A549 (cell line): ENCODE results near the gene F13B. TPM values are rescaled to one million over a fixed set of nuclear protein-coding genes. Genes with fewer than 3 reads are reported as not detected.
"Not testable (repeated sequence)": the region's sequence is repeated elsewhere in the genome, so short reads cannot be mapped to it uniquely, and the experiment has no call there.

Experiments used
- ATAC-seq, 2 experiments: fragments of 200-7000 bp in 1 of 2; fragments of >200 bp in 1 of 2; cut with Nextera tagmentation in 1 of 2; cut with Tn5 transposase in 1 of 2; 3 replicates each; pipeline versions ENCODE4 v1.8.0 to v1.9.1; 2018 to 2020; ENCODE audit warnings: mild to moderate bottlenecking in 1 of 2, moderate library complexity in 1 of 2
- CTCF ChIA-PET: fragments of 300-600 bp; sonication (Branson Sonifier 250); formaldehyde crosslinking; extraction: SDS; loops from one replicate; lab custom pipeline; 2021; ENCODE audit warnings: antibody characterized with exemption, inconsistent platforms; lab: Yijun Ruan, JAX
- POLR2A ChIA-PET: fragments of 350-600 bp; formaldehyde crosslinking; extraction: SDS; loops from one replicate; lab custom pipeline; 2021; ENCODE audit warnings: antibody characterized with exemption, inconsistent platforms; lab: Yijun Ruan, JAX
- DNase-seq, 2 experiments: peaks; one replicate each; pipeline versions ENCODE4 v3.0.0 to v3.0.0-alpha.2; 2011 to 2016; ENCODE audit warnings: low read depth in 1 of 2, low spot score in 1 of 2
- FAIRE-seq: peaks from 2 replicates; lab custom pipeline; 2011; peaks lifted over from hg19 to GRCh38; lab: Jason Lieb, UNC
- H3K27ac ChIP-seq, 2 experiments: fragments of >200 bp; sonication (Bioruptor Twin); formaldehyde crosslinking; 3 replicates each; pipeline ENCODE4 v1.5.1; 2016 to 2017
- H3K4me1 ChIP-seq: fragments of >200 bp; sonication (Bioruptor Twin); formaldehyde crosslinking; 3 replicates; pipeline ENCODE4 v1.6.1; 2016
- H3K4me2 ChIP-seq: fragments of >200 bp; sonication (Bioruptor Twin); formaldehyde crosslinking; 3 replicates; pipeline ENCODE4 v1.6.1; 2016
- H3K4me3 ChIP-seq: fragments of >200 bp; sonication (Bioruptor Twin); formaldehyde crosslinking; 3 replicates; pipeline ENCODE4 v1.5.1; 2016
- H3K9me3 ChIP-seq: fragments of >200 bp; sonication (Bioruptor Twin); formaldehyde crosslinking; 3 replicates; pipeline ENCODE4 v1.6.1; 2016
- BCL3 ChIP-seq: fragments of >200 bp; sonication (Bioruptor Twin); formaldehyde crosslinking; IDR thresholded peaks from 3 replicates; pipeline ENCODE4 v1.6.1; 2016
- BHLHE40 ChIP-seq: IDR thresholded peaks from 2 replicates; pipeline ENCODE4 v1.6.1; 2012; ENCODE audit warnings: low read depth, low read length, inconsistent platforms
- CTCF ChIP-seq: fragments of >200 bp; sonication (Bioruptor Twin); formaldehyde crosslinking; IDR thresholded peaks from 3 replicates; pipeline ENCODE4 v1.5.1; 2016
- EHMT2 ChIP-seq: fragments of 200-600 bp; sonication (generic); IDR thresholded peaks from 2 replicates; pipeline ENCODE4 v1.6.1; 2016; ENCODE audit warnings: antibody characterized with exemption, low read depth, mild to moderate bottlenecking, moderate library complexity
- EP300 ChIP-seq, 2 experiments: fragments of >200 bp; sonication (Bioruptor Twin); formaldehyde crosslinking; IDR thresholded peaks; 2 replicates in 1 of 2; 3 replicates in 1 of 2; pipeline ENCODE4 v1.6.1; 2016 to 2017
- FOSB ChIP-seq: fragments of 250-450 bp; sonication (Bioruptor Pico); IDR thresholded peaks from 2 replicates; pipeline ENCODE4 v1.5.0; 2020; ENCODE audit warnings: mild to moderate bottlenecking, moderate library complexity
- HDAC2 ChIP-seq: fragments of 200-600 bp; sonication (generic); IDR thresholded peaks from 2 replicates; pipeline ENCODE4 v1.6.1; 2016
- MAFK ChIP-seq: fragments of 450-650 bp; IDR thresholded peaks from 2 replicates; pipeline ENCODE4 v1.6.1; 2014; ENCODE audit not compliant: partially characterized antibody
- MAZ ChIP-seq: fragments of 150-350 bp; IDR thresholded peaks from 2 replicates; pipeline ENCODE4 v1.6.1; 2014; ENCODE audit warnings: antibody characterized with exemption, low read depth, low read length, borderline replicate concordance
- NPAS2 ChIP-seq: fragments of 250-450 bp; sonication (Bioruptor Pico); IDR thresholded peaks from 2 replicates; pipeline ENCODE4 v1.8.0; 2022; ENCODE audit warnings: mild to moderate bottlenecking, moderate library complexity, borderline replicate concordance
- POLR2A ChIP-seq: IDR thresholded peaks from 2 replicates; pipeline ENCODE4 v1.6.1; 2012; ENCODE audit warnings: mild to moderate bottlenecking, low read length
- RAD21 ChIP-seq, 2 experiments: fragments of >200 bp in 1 of 2; sonication (Bioruptor Twin) in 1 of 2; formaldehyde crosslinking in 1 of 2; IDR thresholded peaks in 1 of 2; conservative IDR thresholded peaks in 1 of 2; 2 replicates in 1 of 2; 3 replicates in 1 of 2; pipeline ENCODE4 v1.6.1; 2012 to 2018; ENCODE audit warnings: inconsistent platforms in 1 of 2
- REST ChIP-seq: fragments of 200-600 bp; sonication (generic); IDR thresholded peaks from 2 replicates; pipeline ENCODE4 v1.6.1; 2016; ENCODE audit warnings: antibody characterized with exemption, mild to moderate bottlenecking, moderate library complexity
- RFX5 ChIP-seq: fragments of 450-650 bp; IDR thresholded peaks from 2 replicates; pipeline ENCODE4 v1.7.1; 2014; ENCODE audit warnings: antibody characterized with exemption, mild to moderate bottlenecking, moderate library complexity
- SMC3 ChIP-seq: fragments of >200 bp; sonication (Bioruptor Twin); formaldehyde crosslinking; IDR thresholded peaks from 3 replicates; pipeline ENCODE4 v1.6.1; 2018; ENCODE audit warnings: inconsistent platforms
- TFCP2L1 ChIP-seq: fragments of 250-450 bp; sonication (Bioruptor Pico); IDR thresholded peaks from 2 replicates; pipeline ENCODE4 v1.5.0; 2021; ENCODE audit warnings: mild to moderate bottlenecking
- ZC3H11A ChIP-seq: fragments of 450-650 bp; IDR thresholded peaks from 2 replicates; pipeline ENCODE4 v1.6.1; 2014; ENCODE audit warnings: antibody characterized with exemption, mild to moderate bottlenecking
- ZFP36 ChIP-seq: fragments of 450-650 bp; IDR thresholded peaks from 2 replicates; pipeline ENCODE4 v1.6.1; 2014; ENCODE audit warnings: borderline replicate concordance; ENCODE audit not compliant: partially characterized antibody
- ZNF302 ChIP-seq: fragments of 250-450 bp; sonication (Bioruptor Pico); IDR thresholded peaks from 2 replicates; pipeline ENCODE4 v1.9.0; 2021; ENCODE audit warnings: inconsistent platforms, mild to moderate bottlenecking, moderate library complexity
- WGBS: methylation state at CpG from one replicate; pipeline ENCODE4 v1.1.6; 2017; ENCODE audit errors: missing lambda C conversion rate; 5-methylcytosine and 5-hydroxymethylcytosine counted together
- polyA plus RNA-seq, 4 experiments: library from polyadenylated mRNA; depleted of rRNA in 3 of 4; stranded (reverse); fragments of >200 nt; fragmentation: RNase III in 1 of 4; extraction: RNeasy Plus Mini Kit Qiagen cat#74134 plus additional on column Dnase treatment in 1 of 4; gene quantifications; 2 replicates in 3 of 4; 3 replicates in 1 of 4; pipeline ENCODE4 v1.2.3, GENCODE V29; 2011 to 2017
- TF ChIP-seq, protein P1 (sequence below): IDR thresholded peaks from 2 replicates; pipeline ENCODE4 v1.6.1; 2012
- TF ChIP-seq, protein P2 (sequence below): fragments of 250-450 bp; sonication (Bioruptor Pico); IDR thresholded peaks from 2 replicates; pipeline ENCODE4 v1.5.0; 2020; ENCODE audit warnings: low read depth, mild to moderate bottlenecking, moderate library complexity

F13B gene
- polyA plus RNA-seq, 2 of the 4 experiments (the other 2 are of a cell fraction): 0.19 to 0.75 TPM

DNA sequence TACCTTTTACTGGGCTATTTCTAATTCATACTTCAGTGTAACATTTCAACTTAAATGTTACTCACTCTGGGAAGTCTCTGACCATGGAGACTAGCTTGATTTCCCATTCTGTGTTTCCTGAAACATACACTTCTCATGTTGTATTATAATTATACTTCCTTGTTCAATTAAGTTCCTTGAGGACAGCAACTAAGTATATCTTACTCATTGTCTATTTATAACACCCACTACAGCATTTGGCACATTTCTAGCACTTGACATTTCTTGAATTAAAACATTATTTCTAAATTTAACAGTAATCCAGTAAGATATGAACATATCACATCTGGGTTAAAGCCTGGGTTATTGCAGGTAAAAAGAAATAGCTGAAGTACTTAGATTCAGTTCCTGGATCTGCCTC lies 32.4 kb upstream of the F13B start (continued):
- TF ChIP-seq TFCP2L1 (CRISPR knock-in tag): no peak

- peaks cover 15% of the 10 kb centered on the region; the same call in 1 of the 3 replicates for H3K4me1 ChIP-seq
- POLR2A ChIA-PET, H3K27ac ChIP-seq, H3K4me3 ChIP-seq, FAIRE-seq, H3K4me2 ChIP-seq, H3K9me3 ChIP-seq, DNase-seq, ATAC-seq, CTCF ChIA-PET: not testable (repeated sequence)
- 100% methylated on average over 2 of the region's 2 CpGs for WGBS
Observed at GRCh38 chr1:197096971-197097370, 29.9 kb upstream of the F13B start.

- Histone ChIP-seq H3K4me1 (peaks cover 15% of the 10 kb centered on the region; the same call in 1 of the 3 replicates), H3K4me3 (no peak overlapping the region), H3K4me2 (no peak overlapping the region), H3K27ac (no peak overlapping the region), H3K9me3 (no peaks in the 10 kb centered on the region)
- FAIRE-seq (no peak), ATAC-seq (no peak), DNase-seq (no peak)
- 87% methylated on average over 1 of the region's 1 CpG for WGBS
- ChIA-PET CTCF (no interaction called here), POLR2A (no interaction called here)
- TF ChIP-seq RFX5: no peak
- TF ChIP-seq ZC3H11A: no peak
- no peak for TF ChIP-seq CTCF
- TF ChIP-seq, protein P1, sequence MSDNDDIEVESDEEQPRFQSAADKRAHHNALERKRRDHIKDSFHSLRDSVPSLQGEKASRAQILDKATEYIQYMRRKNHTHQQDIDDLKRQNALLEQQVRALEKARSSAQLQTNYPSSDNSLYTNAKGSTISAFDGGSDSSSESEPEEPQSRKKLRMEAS: no peak
- TF ChIP-seq ZNF302 (CRISPR knock-in tag): no peak
- TF ChIP-seq HDAC2: no peak
- no peak for TF ChIP-seq POLR2A
- no peak for TF ChIP-seq EHMT2
- no peak for TF ChIP-seq FOSB (CRISPR knock-in tag)
Observed at GRCh38 chr1:197096137-197096536, 29.1 kb upstream of the F13B start.

GRCh38 chr1:197093226-197093885 lies 26.3 kb upstream of the F13B start:
- no peak for ATAC-seq
- H3K4me2 ChIP-seq: no peak overlapping the region
- FAIRE-seq: no peak
- H3K27ac ChIP-seq: no peak overlapping the region
- H3K4me1 ChIP-seq: peaks cover 15% of the 10 kb centered on the region; the same call in 1 of the 3 replicates
- H3K9me3 ChIP-seq: no peaks in the 10 kb centered on the region
- no peak for DNase-seq
- POLR2A ChIA-PET: no interaction called here
- 94% methylated on average over 4 of the region's 4 CpGs for WGBS
- no peak overlapping the region for H3K4me3 ChIP-seq
- TF ChIP-seq BHLHE40 (no peak), MAFK (peak; percentile 89)
- CTCF ChIA-PET: no interaction called here

- POLR2A ChIA-PET: no interaction called here
- ATAC-seq (no peak), DNase-seq (no peak), FAIRE-seq (no peak)
- Histone ChIP-seq H3K27ac (no peak overlapping the region), H3K4me2 (no peak overlapping the region), H3K4me3 (no peak overlapping the region), H3K9me3 (no peaks in the 10 kb centered on the region), H3K4me1 (peaks cover 15% of the 10 kb centered on the region; the same call in 1 of the 3 replicates)
- CTCF ChIA-PET: no interaction called here
- WGBS: 94% methylated on average over 1 of the region's 1 CpG
- TF ChIP-seq, protein P2, sequence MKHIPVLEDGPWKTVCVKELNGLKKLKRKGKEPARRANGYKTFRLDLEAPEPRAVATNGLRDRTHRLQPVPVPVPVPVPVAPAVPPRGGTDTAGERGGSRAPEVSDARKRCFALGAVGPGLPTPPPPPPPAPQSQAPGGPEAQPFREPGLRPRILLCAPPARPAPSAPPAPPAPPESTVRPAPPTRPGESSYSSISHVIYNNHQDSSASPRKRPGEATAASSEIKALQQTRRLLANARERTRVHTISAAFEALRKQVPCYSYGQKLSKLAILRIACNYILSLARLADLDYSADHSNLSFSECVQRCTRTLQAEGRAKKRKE (CRISPR knock-in tag): no peak
- no peak for TF ChIP-seq BCL3
- TF ChIP-seq SMC3: no peak
- TF ChIP-seq EP300 (IDR thresholded peaks at IDR 0.05): no peak
- TF ChIP-seq REST: no peak
- no peak for TF ChIP-seq NPAS2
- no peak for TF ChIP-seq RAD21 (conservative IDR thresholded peaks at IDR 0.05 in 1 of 2, IDR thresholded peaks at IDR 0.05 in 1 of 2)
- no peak for TF ChIP-seq MAZ
- no peak for TF ChIP-seq ZFP36
Observed at GRCh38 chr1:197092491-197093023, 25.5 kb upstream of the F13B start.
